GM12878 (cell line): ENCODE measurements around the gene MUL1. TPM values are rescaled to one million over a fixed set of nuclear protein-coding genes. Genes with fewer than 3 reads are reported as not detected.

Source experiments
- ATAC-seq: fragments of 200-7000 bp; cut with Tn5 transposase; 3 replicates; pipeline ENCODE4 v1.9.1; 2020; ENCODE audit warnings: mild to moderate bottlenecking, moderate library complexity
- BruUV-seq: library from RNA; stranded (reverse); fragments of 400-500 nt; replicated peaks from 2 replicates; lab custom pipeline; 2021; lab: Mats Ljungman, UMichigan
- CTCF ChIA-PET: fragments of 300-600 bp; sonication (Branson Sonifier 250); formaldehyde crosslinking; extraction: SDS; loops from one replicate; lab custom pipeline; 2021; ENCODE audit warnings: inconsistent platforms; lab: Yijun Ruan, JAX
- POLR2A ChIA-PET: fragments of 350-600 bp; formaldehyde crosslinking; extraction: SDS; loops from one replicate; lab custom pipeline; 2021; ENCODE audit warnings: inconsistent platforms; lab: Charles Lee
- RAD21 ChIA-PET: fragments of 300-600 bp; sonication (Branson Sonifier 250); formaldehyde crosslinking; loops from one replicate; lab custom pipeline; 2023; ENCODE audit warnings: antibody characterized with exemption; ENCODE audit not compliant: unreplicated experiment; lab: Charles Lee
- SMC1A ChIA-PET: fragments of 300-600 bp; sonication (Branson Sonifier 250); formaldehyde crosslinking; loops from one replicate; lab custom pipeline; 2023; ENCODE audit not compliant: unreplicated experiment, uncharacterized antibody; lab: Charles Lee
- DNase-seq: peaks from one replicate; pipeline ENCODE4 v3.0.0-alpha.2; 2011; ENCODE audit warnings: low read depth, low spot score
- FAIRE-seq: peaks from 3 replicates; lab custom pipeline; 2011; peaks lifted over from hg19 to GRCh38; lab: Jason Lieb, UNC
- H2AFZ ChIP-seq: 2 replicates; pipeline ENCODE4 v1.6.0; 2011; ENCODE audit warnings: low read depth, low read length, control low read depth; ENCODE audit not compliant: control insufficient read depth
- H3K27ac ChIP-seq: 2 replicates; pipeline ENCODE4 v1.5.1; 2011; ENCODE audit warnings: control low read depth; ENCODE audit not compliant: control insufficient read depth, insufficient read depth
- H3K27me3 ChIP-seq, 2 experiments: replicated peaks in 1 of 2; 2 replicates each; pipeline versions ENCODE4 v1.6.0 to v1.6.1; 2011; ENCODE audit warnings: low read length in 1 of 2; ENCODE audit not compliant: control insufficient read depth in 2 of 2, insufficient read depth in 2 of 2
- H3K36me3 ChIP-seq, 2 experiments: 2 replicates each; pipeline ENCODE4 v1.5.1; 2011; ENCODE audit warnings: low read length in 1 of 2; ENCODE audit not compliant: control insufficient read depth in 2 of 2, insufficient read depth in 2 of 2
- H3K4me1 ChIP-seq: 2 replicates; pipeline ENCODE4 v1.6.1; 2011; ENCODE audit warnings: mild to moderate bottlenecking, low read length, moderate library complexity, mixed read lengths; ENCODE audit not compliant: control insufficient read depth, insufficient read depth
- H3K4me2 ChIP-seq: 2 replicates; pipeline ENCODE4 v1.6.0; 2011; ENCODE audit warnings: control low read depth; ENCODE audit not compliant: control insufficient read depth, insufficient read depth
- H3K4me3 ChIP-seq: fragments of 200-600 bp; sonication (generic); 2 replicates; pipeline ENCODE4 v1.5.1; 2016
- H3K79me2 ChIP-seq: 2 replicates; pipeline ENCODE4 v1.6.0; 2011; ENCODE audit warnings: low read length; ENCODE audit not compliant: control insufficient read depth, insufficient read depth
- H3K9ac ChIP-seq: 2 replicates; pipeline ENCODE4 v1.8.0; 2011; ENCODE audit warnings: low read length, control low read depth, mixed read lengths; ENCODE audit not compliant: control insufficient read depth, insufficient read depth
- H3K9me3 ChIP-seq: replicated peaks from 3 replicates; pipeline ENCODE4 v1.5.1; 2011; ENCODE audit warnings: mild to moderate bottlenecking, low read length; ENCODE audit not compliant: control insufficient read depth, insufficient read depth
- H4K20me1 ChIP-seq: 2 replicates; pipeline ENCODE4 v1.6.0; 2011; ENCODE audit not compliant: control insufficient read depth, insufficient read depth
- BMI1 ChIP-seq: fragments of 450-650 bp; IDR thresholded peaks from 2 replicates; pipeline ENCODE4 v1.6.1; 2016; ENCODE audit warnings: mild to moderate bottlenecking, moderate library complexity, borderline replicate concordance
- CREM ChIP-seq: IDR thresholded peaks from 2 replicates; pipeline ENCODE4 v1.6.1; 2014; ENCODE audit warnings: antibody characterized with exemption, low read depth
- GATAD2B ChIP-seq: fragments of 450-650 bp; conservative IDR thresholded peaks from 2 replicates; pipeline ENCODE4 v1.6.1; 2017; ENCODE audit warnings: low read depth, mild to moderate bottlenecking, moderate library complexity
- IKZF1 ChIP-seq: fragments of 450-650 bp; conservative IDR thresholded peaks from 2 replicates; pipeline ENCODE4 v1.6.1; 2017; ENCODE audit warnings: antibody characterized with exemption, mild to moderate bottlenecking
- MTA2 ChIP-seq: fragments of 450-650 bp; IDR thresholded peaks from 2 replicates; pipeline ENCODE4 v1.6.1; 2016; ENCODE audit warnings: low read depth, mild to moderate bottlenecking, moderate library complexity
- MYB ChIP-seq: fragments of 150-350 bp; IDR thresholded peaks from 2 replicates; pipeline ENCODE4 v1.6.1; 2014; ENCODE audit warnings: mild to moderate bottlenecking, low read depth, low read length, borderline replicate concordance
- NR2F1 ChIP-seq: fragments of 450-650 bp; conservative IDR thresholded peaks from 2 replicates; pipeline ENCODE4 v1.6.1; 2017; ENCODE audit warnings: mild to moderate bottlenecking
- NRF1 ChIP-seq: conservative IDR thresholded peaks from 2 replicates; pipeline ENCODE4 v1.6.1; 2011; ENCODE audit warnings: mild to moderate bottlenecking, low read depth, low read length, improper control_type of control experiment
- RUNX3 ChIP-seq: IDR thresholded peaks from 2 replicates; pipeline ENCODE4 v1.6.1; 2012; ENCODE audit warnings: low read length, inconsistent platforms
- SREBF2 ChIP-seq: IDR thresholded peaks from 2 replicates; pipeline ENCODE4 v1.6.1; 2012; ENCODE audit warnings: mild to moderate bottlenecking, low read length
- TCF3 ChIP-seq: IDR thresholded peaks from 2 replicates; pipeline ENCODE4 v1.6.1; 2012; ENCODE audit warnings: low read depth, mild to moderate bottlenecking, low read length, borderline replicate concordance; ENCODE audit not compliant: insufficient read depth
- ZNF274 ChIP-seq: IDR thresholded peaks from one replicate; pipeline ENCODE4 v1.8.0; 2011; ENCODE audit not compliant: insufficient read length, insufficient read depth
- WGBS: methylation state at CpG from one replicate; pipeline ENCODE4 v1.1.6; 2016; ENCODE audit warnings: low lambda C conversion rate; ENCODE audit not compliant: insufficient replicate concordance, insufficient coverage; ENCODE audit errors: missing lambda C conversion rate; 5-methylcytosine and 5-hydroxymethylcytosine counted together
- in situ Hi-C: fragments of 300-500 bp; cut with MboI; formaldehyde crosslinking; loops from 9 replicates; pipeline ENCODE4 v1.14.3; 2018; ENCODE audit warnings: mixed read lengths
- intact Hi-C: fragments of 100-400 bp; cut with micrococcal nuclease; formaldehyde crosslinking; loops from one replicate; pipeline ENCODE4 v1.14.2; 2022; ENCODE audit not compliant: unreplicated experiment
- polyA plus RNA-seq, 11 experiments: library from polyadenylated mRNA; depleted of rRNA in 4 of 11; unstranded in 6 of 11; stranded (reverse) in 5 of 11; fragments of >200 nt; fragmentation: Nextera tagmentation in 4 of 11; fragmentation: Illumina TruSeq in 1 of 11; extraction: Ambion mirVana in 4 of 11; extraction: Trizol in 1 of 11; gene quantifications; 1 replicate in 1 of 11; 2 replicates in 10 of 11; pipeline versions ENCODE4 v1.2.1 to v1.2.3, GENCODE V29; 2011 to 2016; ENCODE audit warnings: inconsistent platforms in 2 of 11, missing spikeins in 2 of 11, low read depth in 1 of 11
- total RNA-seq, 4 experiments: library from RNA; depleted of rRNA in 3 of 4; stranded (reverse); fragments of >200 nt in 3 of 4; fragmentation: Illumina TruSeq in 1 of 4; extraction: Trizol in 1 of 4; gene quantifications; 2 replicates each; pipeline versions ENCODE4 v1.2.1 to v1.2.3, GENCODE V29; 2013 to 2021
- TF ChIP-seq, protein P1 (sequence below): IDR thresholded peaks from 2 replicates; pipeline ENCODE4 v1.6.1; 2012; ENCODE audit warnings: low read depth, low read length, improper control_type of control experiment
- TF ChIP-seq, protein P2 (sequence below): fragments of 450-650 bp; IDR thresholded peaks from 2 replicates; pipeline ENCODE4 v1.6.1; 2014; ENCODE audit warnings: mild to moderate bottlenecking

The MUL1 gene
- total and polyA plus RNA-seq, 10 of the 15 experiments (the other 5 are each of a cell fraction or from before 2014, with no cell fraction given), result 4.9 to 27.0 (median 15.5) TPM

- in situ Hi-C loops, result no loop called here
- TF ChIP-seq BMI1 (0 out of 2 replicates have a peak, but pooled peaks have one; percentile 34), MTA2 (no peak), NR2F1 (0 out of 2 replicates have a peak, but pooled peaks have one; percentile 10)
- H3K4me3 ChIP-seq, result no peak overlapping the region
- DNase-seq, result no peak
- no peaks in the 10 kb centered on the region for H3K79me2 ChIP-seq
- POLR2A ChIA-PET, result no interaction called here
- no TSS peak for BruUV-seq
- H3K4me1 ChIP-seq, result no peaks in the 10 kb centered on the region
- H3K27me3 ChIP-seq, result peaks cover 3 to 10% of the 10 kb centered on the region in 2 experiments
- SMC1A ChIA-PET, result no interaction called here
- WGBS, result 8% methylated on average over 30 of the region's 33 CpGs
- H3K9me3 ChIP-seq, result no peaks in the 10 kb centered on the region
- CTCF ChIA-PET, result no interaction called here
- no peak overlapping the region for H3K4me2 ChIP-seq
- H2AFZ ChIP-seq, result no peak overlapping the region
- no peak for ATAC-seq
- H3K36me3 ChIP-seq, result no peaks in the 10 kb centered on the region
- no peak for FAIRE-seq
- H4K20me1 ChIP-seq, result no peaks in the 10 kb centered on the region
- H3K9ac ChIP-seq, result no peak overlapping the region
- intact Hi-C loops, result no loop called here
- RAD21 ChIA-PET, result no interaction called here
- no peak overlapping the region for H3K27ac ChIP-seq
Observed at GRCh38 chr1:20476265-20477038, 31.5 kb downstream of the MUL1 start.

DNA sequence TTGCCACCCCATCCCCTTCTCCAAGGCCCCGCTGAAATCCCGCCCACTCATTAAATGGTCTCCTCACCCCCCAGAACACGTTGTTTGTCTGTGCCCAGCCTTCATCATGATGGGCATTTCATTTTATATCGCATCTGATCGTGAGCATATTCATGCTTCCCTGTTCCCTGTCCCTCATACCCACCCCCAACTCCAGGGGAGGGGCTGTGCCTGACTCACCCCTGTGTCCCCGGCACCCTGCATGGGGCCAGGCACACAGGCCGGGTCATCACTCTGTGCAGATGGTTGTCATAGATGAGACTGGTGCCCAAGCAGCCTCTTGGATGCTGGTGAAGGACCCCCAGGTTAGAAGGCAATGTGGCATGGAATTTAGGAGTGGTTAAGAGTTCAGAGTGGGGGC is 33.0 kb downstream of the MUL1 start:
- CTCF ChIA-PET, result no interaction called here
- intact Hi-C loops (no loop called here), in situ Hi-C loops (no loop called here)
- no peak overlapping the region for H3K9ac ChIP-seq
- H3K9me3 ChIP-seq, result no peaks in the 10 kb centered on the region
- H3K4me1 ChIP-seq, result no peaks in the 10 kb centered on the region
- WGBS, result 39% methylated on average over 7 of the region's 7 CpGs
- DNase-seq, result no peak
- SMC1A ChIA-PET, result no interaction called here
- RAD21 ChIA-PET, result no interaction called here
- ATAC-seq, result no peak
- H3K4me2 ChIP-seq, result no peak overlapping the region
- peaks cover 3 to 10% of the 10 kb centered on the region in 2 experiments for H3K27me3 ChIP-seq
- no peak overlapping the region for H2AFZ ChIP-seq
- H3K27ac ChIP-seq, result no peak overlapping the region
- H3K36me3 ChIP-seq, result no peaks in the 10 kb centered on the region
- no peaks in the 10 kb centered on the region for H3K79me2 ChIP-seq
- H3K4me3 ChIP-seq, result no peak overlapping the region
- POLR2A ChIA-PET, result interaction anchor here (0.6 kb wide), 1 partner anchor 262 kb away, joined by 3 read pairs; no protein-coding TSS in a partner anchor
- no TSS peak for BruUV-seq
- FAIRE-seq, result no peak
- no peaks in the 10 kb centered on the region for H4K20me1 ChIP-seq
- TF ChIP-seq GATAD2B (no peak), IKZF1 (no peak), NR2F1 (no peak), TCF3 (no peak), ZNF274 (no peak), NRF1 (no peak), MYB (no peak), RUNX3 (no peak), SREBF2 (no peak), CREM (no peak)
- TF ChIP-seq, protein P1, sequence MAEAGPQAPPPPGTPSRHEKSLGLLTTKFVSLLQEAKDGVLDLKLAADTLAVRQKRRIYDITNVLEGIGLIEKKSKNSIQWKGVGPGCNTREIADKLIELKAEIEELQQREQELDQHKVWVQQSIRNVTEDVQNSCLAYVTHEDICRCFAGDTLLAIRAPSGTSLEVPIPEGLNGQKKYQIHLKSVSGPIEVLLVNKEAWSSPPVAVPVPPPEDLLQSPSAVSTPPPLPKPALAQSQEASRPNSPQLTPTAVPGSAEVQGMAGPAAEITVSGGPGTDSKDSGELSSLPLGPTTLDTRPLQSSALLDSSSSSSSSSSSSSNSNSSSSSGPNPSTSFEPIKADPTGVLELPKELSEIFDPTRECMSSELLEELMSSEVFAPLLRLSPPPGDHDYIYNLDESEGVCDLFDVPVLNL, result no peak
- TF ChIP-seq, protein P2, sequence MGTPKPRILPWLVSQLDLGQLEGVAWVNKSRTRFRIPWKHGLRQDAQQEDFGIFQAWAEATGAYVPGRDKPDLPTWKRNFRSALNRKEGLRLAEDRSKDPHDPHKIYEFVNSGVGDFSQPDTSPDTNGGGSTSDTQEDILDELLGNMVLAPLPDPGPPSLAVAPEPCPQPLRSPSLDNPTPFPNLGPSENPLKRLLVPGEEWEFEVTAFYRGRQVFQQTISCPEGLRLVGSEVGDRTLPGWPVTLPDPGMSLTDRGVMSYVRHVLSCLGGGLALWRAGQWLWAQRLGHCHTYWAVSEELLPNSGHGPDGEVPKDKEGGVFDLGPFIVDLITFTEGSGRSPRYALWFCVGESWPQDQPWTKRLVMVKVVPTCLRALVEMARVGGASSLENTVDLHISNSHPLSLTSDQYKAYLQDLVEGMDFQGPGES, result no peak
